CD4-positive, alpha-beta T cell (primary cell): ENCODE data around the gene MSI2. TPM values are rescaled to one million over a fixed set of nuclear protein-coding genes. Genes with fewer than 3 reads are reported as not detected.

Experiments used
- ATAC-seq: fragments of 200-7000 bp; cut with Tn5 transposase; one replicate; pipeline ENCODE4 v1.10.0; 2022; ENCODE audit warnings: mild to moderate bottlenecking; ENCODE audit not compliant: poor library complexity
- CTCF ChIA-PET: fragments of 350-600 bp; sonication (Branson Sonifier 250); formaldehyde crosslinking; loops from one replicate; lab custom pipeline; 2021; ENCODE audit warnings: antibody characterized with exemption, inconsistent platforms; lab: Charles Lee
- POLR2A ChIA-PET: fragments of 350-600 bp; sonication (Branson Sonifier 250); formaldehyde crosslinking; loops from one replicate; lab custom pipeline; 2021; ENCODE audit warnings: antibody characterized with exemption, inconsistent platforms; lab: Charles Lee
- DNase-seq, 14 experiments: peaks; one replicate each; pipeline ENCODE4 v3.0.0-alpha.2; 2013 to 2020; ENCODE audit warnings: mixed read lengths in 2 of 14
- H3K27ac ChIP-seq, 2 donors: one replicate each; pipeline versions ENCODE4 v1.5.1 to v1.7.0; 2013; ENCODE audit warnings: low read length in 2 of 2, low read depth in 1 of 2, mild to moderate bottlenecking in 1 of 2
- H3K27me3 ChIP-seq, 2 experiments: 1 replicate in 1 of 2; 2 replicates in 1 of 2; pipeline versions ENCODE4 v1.6.1 to v1.7.0; 2013; ENCODE audit warnings: low read length in 2 of 2, control low read depth in 1 of 2, mild to moderate bottlenecking in 1 of 2, moderate library complexity in 1 of 2; ENCODE audit not compliant: insufficient read depth in 2 of 2, control insufficient read depth in 1 of 2
- H3K36me3 ChIP-seq: one replicate; pipeline ENCODE4 v1.6.1; 2013; ENCODE audit warnings: low read length, control low read depth; ENCODE audit not compliant: insufficient read depth
- H3K4me1 ChIP-seq: one replicate; pipeline ENCODE4 v1.6.1; 2013; ENCODE audit warnings: low read length, control low read depth; ENCODE audit not compliant: insufficient read depth
- H3K4me3 ChIP-seq: one replicate; pipeline ENCODE4 v1.5.1; 2013; ENCODE audit warnings: mild to moderate bottlenecking, low read length, moderate library complexity
- H3K9me3 ChIP-seq, 2 experiments: 1 replicate in 1 of 2; 2 replicates in 1 of 2; pipeline versions ENCODE4 v1.6.1 to v1.7.0; 2013; ENCODE audit warnings: low read length in 2 of 2, mild to moderate bottlenecking in 2 of 2, control low read depth in 1 of 2, moderate library complexity in 1 of 2; ENCODE audit not compliant: control insufficient read depth in 1 of 2, insufficient read depth in 1 of 2
- H3K27ac Mint-ChIP-seq: one replicate; pipeline ENCODE4 v1.8.0; 2020; ENCODE audit warnings: mixed read lengths
- H3K27me3 Mint-ChIP-seq: one replicate; pipeline ENCODE4 v1.8.0; 2021; ENCODE audit warnings: mixed read lengths
- H3K36me3 Mint-ChIP-seq: one replicate; pipeline ENCODE4 v1.8.0; 2021; ENCODE audit warnings: low read depth, mixed read lengths
- H3K4me1 Mint-ChIP-seq: one replicate; pipeline ENCODE4 v1.8.0; 2021; ENCODE audit warnings: low read depth, mixed read lengths
- H3K4me3 Mint-ChIP-seq: one replicate; pipeline ENCODE4 v1.8.0; 2020; ENCODE audit warnings: mild to moderate bottlenecking, mixed read lengths
- H3K9me3 Mint-ChIP-seq: one replicate; pipeline ENCODE4 v1.8.0; 2020; ENCODE audit warnings: mixed read lengths
- intact Hi-C, 2 experiments: fragments of 100-400 bp; cut with DNase I in 1 of 2; cut with micrococcal nuclease in 1 of 2; formaldehyde crosslinking; loops; one replicate each; pipeline versions ENCODE4 v1.15.1 to v1.9.0; 2023 to 2025; cut with DNase I, micrococcal nuclease
- total RNA-seq, 174 experiments: library from RNA in 2 of 174; stranded (reverse) in 2 of 174; gene quantifications; one replicate each; pipeline ENCODE4 v1.2.3 and lab custom pipeline; 2021 to 2026
- TF ChIP-seq, protein P1 (sequence below): fragments of 200-600 bp; IDR thresholded peaks from one replicate; pipeline ENCODE4 v1.8.0; 2022; ENCODE audit warnings: antibody characterized with exemption, mild to moderate bottlenecking

Gene MSI2
- total RNA-seq, 2 experiments from 2014 or later: 129 to 132 TPM

DNA sequence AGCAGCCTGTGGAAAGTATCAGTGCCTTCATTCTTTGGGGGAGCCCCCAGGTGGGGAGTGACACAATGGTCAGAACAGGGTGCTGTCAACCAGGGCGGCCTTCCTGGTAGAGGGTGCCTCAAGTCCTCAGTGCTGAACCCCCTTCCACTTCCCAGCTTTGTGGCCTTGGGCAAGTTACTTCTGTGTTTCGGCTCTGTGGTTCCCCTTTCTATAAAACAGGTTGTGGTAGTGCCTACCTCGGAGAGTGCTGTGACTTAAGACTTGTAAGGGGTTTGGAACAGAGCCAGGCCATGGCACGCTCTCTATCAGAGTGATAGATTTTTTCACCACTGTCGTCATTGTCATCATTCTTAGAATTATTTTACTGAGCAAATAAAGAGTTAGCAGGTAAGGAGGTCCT is 347.7 kb downstream of the MSI2 start:
- ATAC-seq (peak; percentile 84), DNase-seq (peak; percentile 52 to 92 (median 72))
- H3K9me3 Mint-ChIP-seq: no peaks in the 10 kb centered on the region
- no peaks in the 10 kb centered on the region for H3K27me3 Mint-ChIP-seq
- H3K36me3 Mint-ChIP-seq: no peaks in the 10 kb centered on the region
- H3K27ac Mint-ChIP-seq: peak overlapping the region; percentile 79
- Histone ChIP-seq H3K36me3 (no peaks in the 10 kb centered on the region), H3K27ac (peak overlapping the region; percentile 47 to 63), H3K4me1 (peaks cover 91% of the 10 kb centered on the region), H3K4me3 (no peak overlapping the region), H3K9me3 (no peaks in the 10 kb centered on the region), H3K27me3 (no peaks in the 10 kb centered on the region)
- intact Hi-C loops: no loop called here
- CTCF ChIA-PET: no interaction called here
- H3K4me3 Mint-ChIP-seq: peak overlapping the region; percentile 64
- POLR2A ChIA-PET: no interaction called here
- H3K4me1 Mint-ChIP-seq: peaks cover 79% of the 10 kb centered on the region
- TF ChIP-seq, protein P1, sequence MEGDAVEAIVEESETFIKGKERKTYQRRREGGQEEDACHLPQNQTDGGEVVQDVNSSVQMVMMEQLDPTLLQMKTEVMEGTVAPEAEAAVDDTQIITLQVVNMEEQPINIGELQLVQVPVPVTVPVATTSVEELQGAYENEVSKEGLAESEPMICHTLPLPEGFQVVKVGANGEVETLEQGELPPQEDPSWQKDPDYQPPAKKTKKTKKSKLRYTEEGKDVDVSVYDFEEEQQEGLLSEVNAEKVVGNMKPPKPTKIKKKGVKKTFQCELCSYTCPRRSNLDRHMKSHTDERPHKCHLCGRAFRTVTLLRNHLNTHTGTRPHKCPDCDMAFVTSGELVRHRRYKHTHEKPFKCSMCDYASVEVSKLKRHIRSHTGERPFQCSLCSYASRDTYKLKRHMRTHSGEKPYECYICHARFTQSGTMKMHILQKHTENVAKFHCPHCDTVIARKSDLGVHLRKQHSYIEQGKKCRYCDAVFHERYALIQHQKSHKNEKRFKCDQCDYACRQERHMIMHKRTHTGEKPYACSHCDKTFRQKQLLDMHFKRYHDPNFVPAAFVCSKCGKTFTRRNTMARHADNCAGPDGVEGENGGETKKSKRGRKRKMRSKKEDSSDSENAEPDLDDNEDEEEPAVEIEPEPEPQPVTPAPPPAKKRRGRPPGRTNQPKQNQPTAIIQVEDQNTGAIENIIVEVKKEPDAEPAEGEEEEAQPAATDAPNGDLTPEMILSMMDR: no peak

- DNase-seq (peak in 12 of 14 experiments; percentile 11 to 72 (median 32)), ATAC-seq (peak; percentile 50)
- H3K4me3 Mint-ChIP-seq: peak overlapping the region; percentile 75
- no peaks in the 10 kb centered on the region for H3K36me3 Mint-ChIP-seq
- Histone ChIP-seq H3K27me3 (no peaks in the 10 kb centered on the region), H3K27ac (peak overlapping the region; percentile 47 to 63), H3K4me1 (peaks cover 88% of the 10 kb centered on the region), H3K4me3 (peak overlapping the region; percentile 13), H3K9me3 (no peaks in the 10 kb centered on the region), H3K36me3 (no peaks in the 10 kb centered on the region)
- POLR2A ChIA-PET: interaction anchor here (0.6 to 0.7 kb wide), 2 partner anchors 57 to 1089 kb away, joined by 3 to 4 read pairs; no protein-coding TSS in a partner anchor
- peaks cover 68% of the 10 kb centered on the region for H3K4me1 Mint-ChIP-seq
- TF ChIP-seq, protein P1: no peak
- peak overlapping the region; percentile 79 for H3K27ac Mint-ChIP-seq
- H3K27me3 Mint-ChIP-seq: no peaks in the 10 kb centered on the region
- intact Hi-C loops: no loop called here
- no peaks in the 10 kb centered on the region for H3K9me3 Mint-ChIP-seq
- CTCF ChIA-PET: no interaction called here
Measured at GRCh38 chr17:57604771-57605674, 348.7 kb downstream of the MSI2 start.

- Histone ChIP-seq H3K27me3 (no peaks in the 10 kb centered on the region), H3K4me1 (peaks cover 84% of the 10 kb centered on the region), H3K27ac (peak overlapping the region; percentile 47 to 63), H3K4me3 (peak overlapping the region; percentile 13), H3K36me3 (no peaks in the 10 kb centered on the region), H3K9me3 (no peaks in the 10 kb centered on the region)
- POLR2A ChIA-PET: no interaction called here
- CTCF ChIA-PET: interaction anchor here (1.6 kb wide), 1 partner anchor 363 kb away, joined by 4 read pairs; no protein-coding TSS in a partner anchor
- H3K9me3 Mint-ChIP-seq: no peaks in the 10 kb centered on the region
- no peaks in the 10 kb centered on the region for H3K27me3 Mint-ChIP-seq
- H3K4me1 Mint-ChIP-seq: peaks cover 62% of the 10 kb centered on the region
- peak overlapping the region; percentile 79 for H3K27ac Mint-ChIP-seq
- H3K36me3 Mint-ChIP-seq: no peaks in the 10 kb centered on the region
- TF ChIP-seq, protein P1: no peak
- peak overlapping the region; percentile 75 for H3K4me3 Mint-ChIP-seq
- ATAC-seq (peak; percentile 16), DNase-seq (peak in 5 of 14 experiments; percentile 6 to 74 (median 23))
- intact Hi-C loops: no loop called here
Measured at GRCh38 chr17:57605675-57606105, 349.4 kb downstream of the MSI2 start.
